ENCODE data around the gene MUC3A.

DNA sequence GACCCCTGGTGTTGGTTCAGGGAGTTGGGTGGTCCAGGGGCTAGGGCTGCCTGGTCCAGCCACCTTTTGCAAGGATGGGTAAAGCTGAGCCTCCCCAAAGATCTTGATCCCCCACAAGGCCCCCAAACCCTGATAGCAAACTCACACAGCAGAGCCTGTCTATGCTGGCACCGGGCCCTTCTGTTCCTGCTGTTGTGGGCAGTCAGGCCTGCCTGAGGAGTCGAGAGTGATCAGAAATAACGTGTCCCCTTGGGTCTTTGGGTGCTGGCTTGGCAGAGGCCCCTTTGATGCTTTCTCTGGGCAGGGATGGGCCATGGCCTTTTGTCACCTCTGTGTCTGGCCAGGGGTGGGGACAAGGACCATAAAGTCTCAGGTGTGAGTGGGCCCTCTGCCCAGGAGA is 19.3 kb downstream of the MUC3A start:
- TF ChIP-seq, protein P1, sequence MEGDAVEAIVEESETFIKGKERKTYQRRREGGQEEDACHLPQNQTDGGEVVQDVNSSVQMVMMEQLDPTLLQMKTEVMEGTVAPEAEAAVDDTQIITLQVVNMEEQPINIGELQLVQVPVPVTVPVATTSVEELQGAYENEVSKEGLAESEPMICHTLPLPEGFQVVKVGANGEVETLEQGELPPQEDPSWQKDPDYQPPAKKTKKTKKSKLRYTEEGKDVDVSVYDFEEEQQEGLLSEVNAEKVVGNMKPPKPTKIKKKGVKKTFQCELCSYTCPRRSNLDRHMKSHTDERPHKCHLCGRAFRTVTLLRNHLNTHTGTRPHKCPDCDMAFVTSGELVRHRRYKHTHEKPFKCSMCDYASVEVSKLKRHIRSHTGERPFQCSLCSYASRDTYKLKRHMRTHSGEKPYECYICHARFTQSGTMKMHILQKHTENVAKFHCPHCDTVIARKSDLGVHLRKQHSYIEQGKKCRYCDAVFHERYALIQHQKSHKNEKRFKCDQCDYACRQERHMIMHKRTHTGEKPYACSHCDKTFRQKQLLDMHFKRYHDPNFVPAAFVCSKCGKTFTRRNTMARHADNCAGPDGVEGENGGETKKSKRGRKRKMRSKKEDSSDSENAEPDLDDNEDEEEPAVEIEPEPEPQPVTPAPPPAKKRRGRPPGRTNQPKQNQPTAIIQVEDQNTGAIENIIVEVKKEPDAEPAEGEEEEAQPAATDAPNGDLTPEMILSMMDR (IDR thresholded peaks at IDR 0.05): no peak
- TF ChIP-seq POLR2A (IDR thresholded peaks at IDR 0.05): no peak
- TF ChIP-seq POLR2AphosphoS5 (IDR thresholded peaks at IDR 0.05): no peak
- TF ChIP-seq EP300 (IDR thresholded peaks at IDR 0.05): no peak

Measured in upper lobe of left lung (tissue), 4 donors.